ENCODE data around the gene PER2. TPM values are rescaled to one million over a fixed set of nuclear protein-coding genes. Genes with fewer than 3 reads are reported as not detected.

The PER2 gene
- total RNA-seq, 1 donor from 2014 or later = 1.2 TPM

GRCh38 chr2:238231251-238231793 lies 57.1 kb downstream of the PER2 start:
- peak; percentile 47 to 69 for DNase-seq (ENCODE audit: low read depth in 2 of 2)

- no peak for DNase-seq (ENCODE audit: low read depth in 2 of 2)
Measured at GRCh38 chr2:238230699-238231098, 57.7 kb downstream of the PER2 start.

GRCh38 chr2:238228700-238229099 lies 59.7 kb downstream of the PER2 start:
- no peak for DNase-seq (ENCODE audit: low read depth in 2 of 2)

GRCh38 chr2:238227587-238228032 lies 60.8 kb downstream of the PER2 start:
- DNase-seq (ENCODE audit: low read depth in 2 of 2) = no peak

- DNase-seq (ENCODE audit: low read depth in 2 of 2) = no peak
Measured at GRCh38 chr2:238226698-238227586, 61.5 kb downstream of the PER2 start.

- DNase-seq (ENCODE audit: low read depth in 2 of 2) = no peak
Measured at GRCh38 chr2:238225911-238226697, 62.3 kb downstream of the PER2 start.

- DNase-seq (ENCODE audit: low read depth in 2 of 2) = no peak
Measured at GRCh38 chr2:238225121-238225520, 63.3 kb downstream of the PER2 start.

- no peak for DNase-seq (ENCODE audit: low read depth in 2 of 2)
Measured at GRCh38 chr2:238224356-238225035, 63.9 kb downstream of the PER2 start.

- no peak for DNase-seq (ENCODE audit: low read depth in 2 of 2)
Measured at GRCh38 chr2:238220892-238221521, 67.4 kb downstream of the PER2 start.

- DNase-seq (ENCODE audit: low read depth in 2 of 2) = no peak
Measured at GRCh38 chr2:238220274-238220891, 68.0 kb downstream of the PER2 start.

GRCh38 chr2:238216651-238217184 lies 71.7 kb downstream of the PER2 start:
- DNase-seq (ENCODE audit: low read depth in 2 of 2) = no peak

- DNase-seq (ENCODE audit: low read depth in 2 of 2) = no peak
Measured at GRCh38 chr2:238207006-238207405, 81.4 kb downstream of the PER2 start.

- no peak for DNase-seq (ENCODE audit: low read depth in 2 of 2)
Measured at GRCh38 chr2:238203973-238204683, 84.3 kb downstream of the PER2 start.

- DNase-seq (ENCODE audit: low read depth in 2 of 2) = peak; percentile 86 to 90
Measured at GRCh38 chr2:238203094-238203972, 85.1 kb downstream of the PER2 start, which contains the start of gene ILKAP. ILKAP (minus strand) TSS chr2:238203695; CDS start chr2:238203553, 142 bp downstream.

GRCh38 chr2:238202326-238203093 lies 85.9 kb downstream of the PER2 start:
- peak; percentile 26 to 27 for DNase-seq (ENCODE audit: low read depth in 2 of 2)
